Measurements from ENCODE around the gene PCP4L1.

PCP4L1 gene

DNA sequence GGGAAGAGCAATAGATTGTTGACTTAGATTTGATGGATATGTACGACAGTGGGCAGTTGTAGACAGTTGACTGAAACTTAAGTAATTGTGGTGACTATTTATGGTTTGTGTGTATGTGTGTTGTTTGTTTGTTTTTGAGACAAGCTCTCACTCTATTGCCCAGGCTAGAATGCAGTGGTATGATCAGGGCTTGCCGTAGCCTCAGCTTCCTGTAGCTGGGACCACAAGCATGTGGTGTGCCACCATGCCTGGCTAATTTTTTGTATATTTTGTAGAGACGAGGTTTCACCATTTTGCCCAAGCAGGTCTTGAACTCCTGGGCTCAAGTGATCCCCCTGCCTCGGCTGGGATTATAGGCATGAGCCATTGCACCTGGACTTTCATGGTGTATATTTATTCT is 65.5 kb downstream of the PCP4L1 start:
- no peak for DNase-seq

DNA sequence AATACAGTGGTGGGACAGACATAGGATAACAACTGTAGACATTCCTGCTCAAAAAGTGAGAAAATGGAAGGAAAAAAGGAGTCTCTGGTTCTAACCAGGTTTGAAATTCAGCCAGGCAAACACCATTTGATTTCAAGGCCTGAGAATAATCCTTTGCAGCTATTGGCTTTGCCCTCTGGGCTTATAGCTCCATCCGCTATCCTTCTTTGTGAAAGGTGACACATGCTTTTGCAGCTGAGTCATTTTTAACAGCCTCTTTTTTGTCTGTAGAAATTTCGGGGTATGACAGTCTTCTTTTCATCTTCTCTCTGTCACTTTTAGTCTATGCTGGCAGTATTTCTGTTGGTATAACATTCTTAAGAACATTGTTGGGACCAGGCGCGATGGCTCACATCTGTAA is 71.8 kb downstream of the PCP4L1 start:
- DNase-seq: no peak

DNA sequence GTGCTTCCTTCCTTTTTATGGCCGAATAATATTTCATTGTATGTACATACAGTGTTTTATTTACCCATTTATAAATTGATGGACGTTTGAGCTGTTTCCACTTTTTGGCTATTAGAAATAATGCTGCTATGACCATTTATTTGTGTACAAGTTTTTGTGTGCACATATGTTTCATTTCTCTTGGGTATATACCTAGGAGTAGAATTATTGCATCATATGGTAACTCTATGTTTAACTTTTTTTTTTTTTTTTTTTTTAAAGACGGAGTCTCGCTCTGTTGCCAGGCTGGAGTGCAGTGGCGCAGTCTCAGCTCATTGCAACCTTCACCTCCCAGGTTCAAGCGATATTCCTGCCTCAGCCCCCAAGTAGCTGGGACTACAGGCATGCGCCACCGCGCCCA is 74.6 kb downstream of the PCP4L1 start:
- DNase-seq: no peak

Data from DMS153 (cell line).